ENCODE results near the gene TACR1. TPM values are rescaled to one million over a fixed set of nuclear protein-coding genes. Genes with fewer than 3 reads are reported as not detected.

The TACR1 gene
- total and polyA plus RNA-seq, 2 of the 8 experiments (the other 6 are each of a cell fraction or from before 2014, with no cell fraction given) = 0.09 to 0.37 TPM

- no peak overlapping the region for H3K18ac ChIP-seq (ENCODE audit: extremely low read depth, low read length)
- ChIA-PET CTCF (ENCODE audit: partially characterized antibody) (interaction anchor here (3.1 kb wide), 1 partner anchor 12 kb away, joined by 11 read pairs; no protein-coding TSS in a partner anchor), POLR2A (ENCODE audit: partially characterized antibody) (interaction anchor here (0.6 kb wide), 1 partner anchor 127 kb away, joined by 5 read pairs; no protein-coding TSS in a partner anchor)
- no peaks in the 10 kb centered on the region; a peak in 1 of 7 replicates for H3K4me1 ChIP-seq (replicated peaks in 1 of 4; ENCODE audit: control insufficient read depth in 3 of 4, insufficient read depth in 4 of 4, low read length in 3 of 4)
- no peak overlapping the region for H3K56ac ChIP-seq (replicated peaks; ENCODE audit: insufficient read length, low read depth, low read length)
- no peak overlapping the region for H3K4me2 ChIP-seq (ENCODE audit: insufficient read depth in 1 of 2, low read depth in 2 of 2, low read length in 2 of 2)
- H2BK20ac ChIP-seq (ENCODE audit: low read length) = no peak overlapping the region
- no peak overlapping the region for H4K91ac ChIP-seq (replicated peaks; ENCODE audit: insufficient read length, low read length)
- H3K79me1 ChIP-seq (ENCODE audit: low read depth, low read length) = no peaks in the 10 kb centered on the region
- H3K27me3 ChIP-seq (replicated peaks in 1 of 4; ENCODE audit: control insufficient read depth in 3 of 4, extremely low read depth in 1 of 4, insufficient read depth in 3 of 4, low read length in 3 of 4) = no peaks in the 10 kb centered on the region
- H2BK5ac ChIP-seq (ENCODE audit: low read depth, low read length) = no peak overlapping the region
- H3K23me2 ChIP-seq (ENCODE audit: low read depth, low read length) = no peaks in the 10 kb centered on the region
- H2AFZ ChIP-seq (ENCODE audit: low read length) = no peak overlapping the region
- H3K9ac ChIP-seq (replicated peaks in 1 of 4; ENCODE audit: extremely low read depth in 1 of 4, low read depth in 3 of 4, low read length in 3 of 4) = no peak overlapping the region
- no peak overlapping the region for H3K4me3 ChIP-seq (ENCODE audit: extremely low read depth in 1 of 4, insufficient read depth in 2 of 4, low read depth in 3 of 4, low read length in 4 of 4)
- no peak overlapping the region for H3K27ac ChIP-seq (ENCODE audit: low read depth, low read length)
- H2AK5ac ChIP-seq (ENCODE audit: low read depth, low read length) = peak overlapping the region; percentile 54; the same call in 1 of the 2 replicates
- DNase-seq (ENCODE audit: low read depth in 1 of 2, low spot score in 2 of 2) = no peak
- H3K79me2 ChIP-seq (ENCODE audit: control insufficient read depth in 1 of 2, insufficient read depth in 2 of 2, low read length in 2 of 2) = no peaks in the 10 kb centered on the region
- H3K14ac ChIP-seq (ENCODE audit: insufficient read length) = no peak overlapping the region
- no peak overlapping the region for H4K5ac ChIP-seq (ENCODE audit: insufficient read length, low read depth, low read length)
- H3K23ac ChIP-seq (ENCODE audit: insufficient read length) = no peak overlapping the region
- no peaks in the 10 kb centered on the region for H3K9me3 ChIP-seq (ENCODE audit: insufficient read depth in 2 of 2, low read depth in 1 of 2, low read length in 1 of 2)
- no peak overlapping the region for H4K8ac ChIP-seq (ENCODE audit: extremely low read depth, insufficient read depth, low read length)
- no peaks in the 10 kb centered on the region for H3K36me3 ChIP-seq (ENCODE audit: control insufficient read depth in 2 of 4, insufficient read depth in 4 of 4, low read length in 3 of 4)
- H4K20me1 ChIP-seq (replicated peaks in 1 of 2; ENCODE audit: control insufficient read depth in 1 of 2, insufficient read depth in 2 of 2, low read length in 2 of 2) = no peaks in the 10 kb centered on the region
- no peak overlapping the region for H2BK12ac ChIP-seq (ENCODE audit: low read depth, low read length)
- H2BK120ac ChIP-seq (replicated peaks; ENCODE audit: low read depth, low read length) = no peak overlapping the region
- H2BK15ac ChIP-seq (ENCODE audit: low read length) = no peak overlapping the region
- no peak overlapping the region for H3K4ac ChIP-seq (replicated peaks; ENCODE audit: insufficient read length, low read depth, low read length)
- FAIRE-seq = no peak
- WGBS, 2 experiments (ENCODE audit: extremely low coverage in 1 of 2, insufficient coverage in 1 of 2, insufficient read length in 1 of 2, insufficient replicate concordance in 2 of 2, low coverage in 1 of 2, low lambda C conversion rate in 2 of 2, missing lambda C conversion rate in 1 of 2) = 90% methylated on average over 2 of the region's 2 CpGs; no CpG with 5 or more reads in 1 of the 2 experiments
- TF ChIP-seq PHF8 (conservative IDR thresholded peaks at IDR 0.05; ENCODE audit: low read depth, low read length) = no peak
Observed at GRCh38 chr2:75019790-75020189, 179.5 kb downstream of the TACR1 start.

All from H1 (cell line).